CD4-positive, alpha-beta T cell (primary cell): Measurements from ENCODE around the gene SYNCRIP. TPM values are rescaled to one million over a fixed set of nuclear protein-coding genes. Genes with fewer than 3 reads are reported as not detected.

Experiments
- ATAC-seq: fragments of 200-7000 bp; cut with Tn5 transposase; one replicate; pipeline ENCODE4 v1.10.0; 2022; ENCODE audit warnings: mild to moderate bottlenecking; ENCODE audit not compliant: poor library complexity
- CTCF ChIA-PET: fragments of 350-600 bp; sonication (Branson Sonifier 250); formaldehyde crosslinking; loops from one replicate; lab custom pipeline; 2021; ENCODE audit warnings: antibody characterized with exemption, inconsistent platforms; lab: Charles Lee
- POLR2A ChIA-PET: fragments of 350-600 bp; sonication (Branson Sonifier 250); formaldehyde crosslinking; loops from one replicate; lab custom pipeline; 2021; ENCODE audit warnings: antibody characterized with exemption, inconsistent platforms; lab: Charles Lee
- DNase-seq, 14 experiments: peaks; one replicate each; pipeline ENCODE4 v3.0.0-alpha.2; 2013 to 2020; ENCODE audit warnings: mixed read lengths in 2 of 14
- H3K27ac ChIP-seq, 2 donors: one replicate each; pipeline versions ENCODE4 v1.5.1 to v1.7.0; 2013; ENCODE audit warnings: low read length in 2 of 2, low read depth in 1 of 2, mild to moderate bottlenecking in 1 of 2
- H3K27me3 ChIP-seq, 2 experiments: 1 replicate in 1 of 2; 2 replicates in 1 of 2; pipeline versions ENCODE4 v1.6.1 to v1.7.0; 2013; ENCODE audit warnings: low read length in 2 of 2, control low read depth in 1 of 2, mild to moderate bottlenecking in 1 of 2, moderate library complexity in 1 of 2; ENCODE audit not compliant: insufficient read depth in 2 of 2, control insufficient read depth in 1 of 2
- H3K36me3 ChIP-seq: one replicate; pipeline ENCODE4 v1.6.1; 2013; ENCODE audit warnings: low read length, control low read depth; ENCODE audit not compliant: insufficient read depth
- H3K4me1 ChIP-seq: one replicate; pipeline ENCODE4 v1.6.1; 2013; ENCODE audit warnings: low read length, control low read depth; ENCODE audit not compliant: insufficient read depth
- H3K4me3 ChIP-seq: one replicate; pipeline ENCODE4 v1.5.1; 2013; ENCODE audit warnings: mild to moderate bottlenecking, low read length, moderate library complexity
- H3K9me3 ChIP-seq, 2 experiments: 1 replicate in 1 of 2; 2 replicates in 1 of 2; pipeline versions ENCODE4 v1.6.1 to v1.7.0; 2013; ENCODE audit warnings: low read length in 2 of 2, mild to moderate bottlenecking in 2 of 2, control low read depth in 1 of 2, moderate library complexity in 1 of 2; ENCODE audit not compliant: control insufficient read depth in 1 of 2, insufficient read depth in 1 of 2
- H3K27ac Mint-ChIP-seq: one replicate; pipeline ENCODE4 v1.8.0; 2020; ENCODE audit warnings: mixed read lengths
- H3K27me3 Mint-ChIP-seq: one replicate; pipeline ENCODE4 v1.8.0; 2021; ENCODE audit warnings: mixed read lengths
- H3K36me3 Mint-ChIP-seq: one replicate; pipeline ENCODE4 v1.8.0; 2021; ENCODE audit warnings: low read depth, mixed read lengths
- H3K4me1 Mint-ChIP-seq: one replicate; pipeline ENCODE4 v1.8.0; 2021; ENCODE audit warnings: low read depth, mixed read lengths
- H3K4me3 Mint-ChIP-seq: one replicate; pipeline ENCODE4 v1.8.0; 2020; ENCODE audit warnings: mild to moderate bottlenecking, mixed read lengths
- H3K9me3 Mint-ChIP-seq: one replicate; pipeline ENCODE4 v1.8.0; 2020; ENCODE audit warnings: mixed read lengths
- CTCF ChIP-seq: fragments of 200-600 bp; IDR thresholded peaks from one replicate; pipeline ENCODE4 v1.8.0; 2022; ENCODE audit warnings: antibody characterized with exemption, mild to moderate bottlenecking
- intact Hi-C, 2 experiments: fragments of 100-400 bp; cut with DNase I in 1 of 2; cut with micrococcal nuclease in 1 of 2; formaldehyde crosslinking; loops; one replicate each; pipeline versions ENCODE4 v1.15.1 to v1.9.0; 2023 to 2025; cut with DNase I, micrococcal nuclease
- total RNA-seq, 174 experiments: library from RNA in 2 of 174; stranded (reverse) in 2 of 174; gene quantifications; one replicate each; pipeline ENCODE4 v1.2.3 and lab custom pipeline; 2021 to 2026

The SYNCRIP gene
- total RNA-seq, 2 experiments from 2014 or later = 53.2 to 58.3 TPM

GRCh38 chr6:85680388-85680787 lies 37.7 kb upstream of the SYNCRIP start:
- H3K27ac ChIP-seq = no peak overlapping the region
- POLR2A ChIA-PET = no interaction called here
- DNase-seq = no peak

GRCh38 chr6:85679445-85680123 lies 36.9 kb upstream of the SYNCRIP start:
- Mint-ChIP-seq H3K27ac (peak overlapping the region; percentile 97), H3K4me1 (peaks cover 43% of the 10 kb centered on the region), H3K4me3 (peak overlapping the region; percentile 98), H3K9me3 (no peaks in the 10 kb centered on the region), H3K36me3 (peaks cover 42% of the 10 kb centered on the region), H3K27me3 (no peaks in the 10 kb centered on the region)
- Histone ChIP-seq H3K27me3 (no peaks in the 10 kb centered on the region), H3K4me3 (peak overlapping the region; percentile 72), H3K36me3 (peaks cover 23% of the 10 kb centered on the region), H3K9me3 (no peaks in the 10 kb centered on the region), H3K27ac (peak overlapping the region; percentile 74 to 80), H3K4me1 (peaks cover 20% of the 10 kb centered on the region)
- ChIA-PET POLR2A (interaction anchor here (1.0 to 5.8 kb wide), 19 partner anchors 10 to 1820 kb away, joined by 3 to 849 read pairs (median 7); partner anchors contain the start of genes CYB5R4, NT5E, SNX14 and SYNCRIP), CTCF (interaction anchor here (1.4 to 2.1 kb wide), 3 partner anchors 10 to 148 kb away, joined by 3 to 8 read pairs (median 7); partner anchors contain the start of gene SNX14)
- ATAC-seq (no peak), DNase-seq (no peak)
- TF ChIP-seq CTCF = no peak
- intact Hi-C loops = loop anchor here (5.0 to 10.0 kb wide), 4 partner anchors 55 to 1475 kb away; partner anchors contain the start of genes SNX14 (in 1 of the 2) and ZNF292 (in 1 of the 2)

More at GRCh38 chr6:85680388-85680787, 37.7 kb upstream of the SYNCRIP start:
- no peak for ATAC-seq
- peaks cover 15% of the 10 kb centered on the region for H3K36me3 ChIP-seq
- TF ChIP-seq CTCF = no peak
- H3K27ac Mint-ChIP-seq = peak overlapping the region; percentile 97
- no peaks in the 10 kb centered on the region for H3K9me3 ChIP-seq
- no peaks in the 10 kb centered on the region for H3K27me3 Mint-ChIP-seq
- CTCF ChIA-PET = no interaction called here
- intact Hi-C loops = loop anchor here in 1 of 2 experiments (10.0 kb wide), 1 partner anchor 1474 kb away; the partner anchor contains the start of gene ZNF292
- H3K36me3 Mint-ChIP-seq = peaks cover 34% of the 10 kb centered on the region
- H3K4me3 Mint-ChIP-seq = peak overlapping the region; percentile 26
- H3K4me1 Mint-ChIP-seq = peaks cover 35% of the 10 kb centered on the region
- H3K9me3 Mint-ChIP-seq = no peaks in the 10 kb centered on the region
- no peak overlapping the region for H3K4me3 ChIP-seq
- H3K27me3 ChIP-seq = no peaks in the 10 kb centered on the region
- H3K4me1 ChIP-seq = peaks cover 14% of the 10 kb centered on the region

- Mint-ChIP-seq H3K27ac (peak overlapping the region; percentile 97), H3K4me3 (peak overlapping the region; percentile 98), H3K36me3 (peaks cover 49% of the 10 kb centered on the region), H3K27me3 (no peaks in the 10 kb centered on the region), H3K4me1 (peaks cover 51% of the 10 kb centered on the region), H3K9me3 (no peaks in the 10 kb centered on the region)
- intact Hi-C loops = loop anchor here (1.0 to 10.0 kb wide), 7 partner anchors 9 to 324 kb away; partner anchors contain the start of genes SNX14 (in 1 of the 2) and SYNCRIP (in 1 of the 2)
- Histone ChIP-seq H3K27me3 (no peaks in the 10 kb centered on the region), H3K27ac (peak overlapping the region; percentile 90 to 94), H3K4me1 (peaks cover 20% of the 10 kb centered on the region), H3K36me3 (peaks cover 23% of the 10 kb centered on the region), H3K4me3 (peak overlapping the region; percentile 72), H3K9me3 (no peaks in the 10 kb centered on the region)
- ChIA-PET POLR2A (interaction anchor here (0.6 to 5.8 kb wide), 30 partner anchors 9 to 1819 kb away, joined by 3 to 849 read pairs (median 5); partner anchors contain the start of genes CEP162, CYB5R4, NT5E and SNX14), CTCF (interaction anchor here (1.4 to 3.0 kb wide), 5 partner anchors 9 to 148 kb away, joined by 3 to 14 read pairs (median 8); partner anchors contain the start of genes SNX14 and SYNCRIP)
- DNase-seq (peak; percentile 97 to 100 (median 98)), ATAC-seq (peak; percentile 87)
- TF ChIP-seq CTCF = no peak
These were observed 36.1 kb upstream of the SYNCRIP start for GRCh38 chr6:85678602-85679444.
